OCI-LY7 (cell line): ENCODE measurements around the gene CLP1.

Experiments used
- CTCF ChIP-seq: fragments of 200-600 bp; sonication (generic); conservative IDR thresholded peaks from 2 replicates; pipeline ENCODE4 v1.5.1; 2014; ENCODE audit warnings: mild to moderate bottlenecking, antibody characterized with exemption, low read length, moderate library complexity, mixed read lengths
- EZH2phosphoT487 ChIP-seq: fragments of 200-600 bp; sonication (generic); IDR thresholded peaks from 2 replicates; pipeline ENCODE4 v1.6.1; 2018; ENCODE audit warnings: low read depth, borderline replicate concordance, mild to moderate bottlenecking, mixed run types, antibody characterized with exemption, low read length, moderate library complexity, mixed read lengths

DNA sequence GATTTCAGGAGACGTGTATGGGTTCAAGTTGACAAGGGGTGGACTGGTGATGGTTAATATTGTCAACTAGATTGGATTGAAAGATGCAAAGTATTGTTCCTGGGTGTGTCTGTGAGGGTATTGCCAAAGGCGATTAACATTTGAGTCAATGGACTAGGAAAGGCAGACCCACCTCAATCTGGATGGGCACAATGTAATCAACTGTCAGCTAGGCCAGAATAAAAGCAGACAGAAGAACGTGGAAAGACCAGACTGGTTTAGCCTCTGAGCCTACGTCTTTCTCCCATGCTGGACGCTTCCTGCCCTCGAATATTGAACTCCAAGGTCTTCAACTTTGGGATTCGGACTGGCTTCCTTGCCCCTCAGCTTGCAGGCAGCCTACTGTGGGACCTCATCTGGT is 6.2 kb upstream of the CLP1 start:
- TF ChIP-seq CTCF: no peak
- no peak for TF ChIP-seq EZH2phosphoT487
